ENCODE measurements around the gene ABI1.

The ABI1 gene

DNA sequence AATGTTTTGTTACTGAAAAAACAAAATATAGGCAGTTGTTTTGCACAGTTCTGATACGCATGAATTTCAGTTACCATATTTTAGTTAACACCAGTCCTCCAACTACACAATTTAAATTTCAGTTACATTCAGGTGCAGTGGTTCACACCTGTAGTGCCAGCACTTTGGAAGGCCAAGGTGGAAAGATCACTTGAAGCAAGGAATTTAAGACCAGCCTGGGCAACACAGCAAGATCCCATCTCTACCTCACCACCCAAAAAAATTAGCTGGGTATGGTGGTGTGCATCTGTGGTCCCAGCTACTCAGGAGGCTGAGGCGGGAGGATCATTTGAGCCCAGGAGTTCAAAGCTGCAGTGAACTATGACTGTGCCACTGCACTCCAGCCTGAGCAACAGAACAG, 45.3 kb downstream of the ABI1 start:
- no peak overlapping the region for H3K4me3 ChIP-seq (replicated peaks; ENCODE audit: insufficient read depth, low read length)
- H3K27me3 ChIP-seq (ENCODE audit: insufficient read depth, poor library complexity, severe bottlenecking): no peaks in the 10 kb centered on the region
- TF ChIP-seq SPI1 (IDR thresholded peaks at IDR 0.05; ENCODE audit: borderline replicate concordance, low read depth): no peak
- TF ChIP-seq, protein P1, sequence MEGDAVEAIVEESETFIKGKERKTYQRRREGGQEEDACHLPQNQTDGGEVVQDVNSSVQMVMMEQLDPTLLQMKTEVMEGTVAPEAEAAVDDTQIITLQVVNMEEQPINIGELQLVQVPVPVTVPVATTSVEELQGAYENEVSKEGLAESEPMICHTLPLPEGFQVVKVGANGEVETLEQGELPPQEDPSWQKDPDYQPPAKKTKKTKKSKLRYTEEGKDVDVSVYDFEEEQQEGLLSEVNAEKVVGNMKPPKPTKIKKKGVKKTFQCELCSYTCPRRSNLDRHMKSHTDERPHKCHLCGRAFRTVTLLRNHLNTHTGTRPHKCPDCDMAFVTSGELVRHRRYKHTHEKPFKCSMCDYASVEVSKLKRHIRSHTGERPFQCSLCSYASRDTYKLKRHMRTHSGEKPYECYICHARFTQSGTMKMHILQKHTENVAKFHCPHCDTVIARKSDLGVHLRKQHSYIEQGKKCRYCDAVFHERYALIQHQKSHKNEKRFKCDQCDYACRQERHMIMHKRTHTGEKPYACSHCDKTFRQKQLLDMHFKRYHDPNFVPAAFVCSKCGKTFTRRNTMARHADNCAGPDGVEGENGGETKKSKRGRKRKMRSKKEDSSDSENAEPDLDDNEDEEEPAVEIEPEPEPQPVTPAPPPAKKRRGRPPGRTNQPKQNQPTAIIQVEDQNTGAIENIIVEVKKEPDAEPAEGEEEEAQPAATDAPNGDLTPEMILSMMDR (IDR thresholded peaks at IDR 0.05; ENCODE audit: insufficient read depth, low read length): no peak
- TF ChIP-seq, protein P2, sequence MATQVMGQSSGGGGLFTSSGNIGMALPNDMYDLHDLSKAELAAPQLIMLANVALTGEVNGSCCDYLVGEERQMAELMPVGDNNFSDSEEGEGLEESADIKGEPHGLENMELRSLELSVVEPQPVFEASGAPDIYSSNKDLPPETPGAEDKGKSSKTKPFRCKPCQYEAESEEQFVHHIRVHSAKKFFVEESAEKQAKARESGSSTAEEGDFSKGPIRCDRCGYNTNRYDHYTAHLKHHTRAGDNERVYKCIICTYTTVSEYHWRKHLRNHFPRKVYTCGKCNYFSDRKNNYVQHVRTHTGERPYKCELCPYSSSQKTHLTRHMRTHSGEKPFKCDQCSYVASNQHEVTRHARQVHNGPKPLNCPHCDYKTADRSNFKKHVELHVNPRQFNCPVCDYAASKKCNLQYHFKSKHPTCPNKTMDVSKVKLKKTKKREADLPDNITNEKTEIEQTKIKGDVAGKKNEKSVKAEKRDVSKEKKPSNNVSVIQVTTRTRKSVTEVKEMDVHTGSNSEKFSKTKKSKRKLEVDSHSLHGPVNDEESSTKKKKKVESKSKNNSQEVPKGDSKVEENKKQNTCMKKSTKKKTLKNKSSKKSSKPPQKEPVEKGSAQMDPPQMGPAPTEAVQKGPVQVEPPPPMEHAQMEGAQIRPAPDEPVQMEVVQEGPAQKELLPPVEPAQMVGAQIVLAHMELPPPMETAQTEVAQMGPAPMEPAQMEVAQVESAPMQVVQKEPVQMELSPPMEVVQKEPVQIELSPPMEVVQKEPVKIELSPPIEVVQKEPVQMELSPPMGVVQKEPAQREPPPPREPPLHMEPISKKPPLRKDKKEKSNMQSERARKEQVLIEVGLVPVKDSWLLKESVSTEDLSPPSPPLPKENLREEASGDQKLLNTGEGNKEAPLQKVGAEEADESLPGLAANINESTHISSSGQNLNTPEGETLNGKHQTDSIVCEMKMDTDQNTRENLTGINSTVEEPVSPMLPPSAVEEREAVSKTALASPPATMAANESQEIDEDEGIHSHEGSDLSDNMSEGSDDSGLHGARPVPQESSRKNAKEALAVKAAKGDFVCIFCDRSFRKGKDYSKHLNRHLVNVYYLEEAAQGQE (IDR thresholded peaks at IDR 0.05; ENCODE audit: insufficient replicate concordance, low read depth): no peak
- no peak for TF ChIP-seq GABPA (IDR thresholded peaks at IDR 0.05; ENCODE audit: low read depth)
- H3K27ac ChIP-seq (replicated peaks): no peak overlapping the region
- DNase-seq (ENCODE audit: low read depth in 1 of 2, low spot score in 1 of 2): no peak

DNA sequence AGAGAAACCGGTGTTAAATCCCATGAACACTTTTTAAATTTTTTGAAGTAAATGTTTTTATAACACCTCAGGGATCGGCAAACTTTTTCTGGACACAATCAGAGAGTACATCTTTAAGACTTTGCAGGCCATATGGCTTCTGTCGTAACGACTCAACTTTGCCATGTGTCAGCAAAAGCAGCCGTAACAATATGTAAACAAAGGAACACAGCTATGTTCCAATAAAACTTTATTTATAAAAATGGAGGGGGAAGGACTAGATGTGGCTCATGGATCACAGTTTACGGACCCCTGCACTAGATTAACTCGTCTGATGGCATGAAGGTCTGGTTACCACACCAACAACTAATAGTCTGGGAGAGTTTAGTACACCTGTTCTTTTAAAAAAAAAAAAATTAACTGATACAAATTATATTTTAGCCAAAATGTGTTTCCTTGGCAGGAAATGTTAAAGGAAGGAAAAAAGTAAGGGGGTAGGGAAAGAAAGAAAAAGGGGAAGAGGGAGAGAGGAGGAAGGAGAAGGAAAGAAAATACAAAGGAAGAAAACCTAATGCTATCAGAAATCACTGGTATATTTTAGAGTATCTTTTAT, 50.2 kb downstream of the ABI1 start:
- Histone ChIP-seq H3K27me3 (ENCODE audit: insufficient read depth, poor library complexity, severe bottlenecking) (no peaks in the 10 kb centered on the region), H3K4me3 (replicated peaks; ENCODE audit: insufficient read depth, low read length) (no peak overlapping the region), H3K27ac (replicated peaks) (no peak overlapping the region)
- TF ChIP-seq GABPA (IDR thresholded peaks at IDR 0.05; ENCODE audit: low read depth): no peak
- TF ChIP-seq, protein P1 (IDR thresholded peaks at IDR 0.05; ENCODE audit: insufficient read depth, low read length): no peak
- TF ChIP-seq, protein P2 (IDR thresholded peaks at IDR 0.05; ENCODE audit: insufficient replicate concordance, low read depth): no peak
- DNase-seq (ENCODE audit: low read depth in 1 of 2, low spot score in 1 of 2): no peak

DNA sequence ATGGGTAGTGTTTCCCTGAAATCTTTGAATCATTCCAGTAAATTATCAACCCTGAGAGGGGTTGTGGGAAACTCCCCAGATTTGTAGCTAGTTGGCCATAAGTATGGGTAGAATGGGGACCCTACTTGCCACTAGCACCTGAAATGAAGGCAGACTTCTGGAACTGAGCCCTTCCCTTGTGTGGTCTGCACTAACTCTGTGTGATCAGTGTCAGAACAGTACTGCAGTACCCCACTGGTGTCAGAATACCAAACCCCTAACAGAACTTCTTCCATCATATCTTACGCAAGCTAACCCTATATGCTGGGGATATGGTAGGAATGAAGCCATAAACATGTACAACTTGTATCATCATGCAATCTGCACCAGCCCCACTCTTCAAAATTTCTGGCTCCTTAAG, 50.8 kb downstream of the ABI1 start:
- H3K27ac ChIP-seq (replicated peaks): no peak overlapping the region
- no peak for TF ChIP-seq SPI1 (IDR thresholded peaks at IDR 0.05; ENCODE audit: borderline replicate concordance, low read depth)
- no peak for TF ChIP-seq GABPA (IDR thresholded peaks at IDR 0.05; ENCODE audit: low read depth)
- TF ChIP-seq, protein P1 (IDR thresholded peaks at IDR 0.05; ENCODE audit: insufficient read depth, low read length): no peak
- TF ChIP-seq POLR2AphosphoS5 (IDR thresholded peaks at IDR 0.05; ENCODE audit: low read depth): no peak
- TF ChIP-seq, protein P2 (IDR thresholded peaks at IDR 0.05; ENCODE audit: insufficient replicate concordance, low read depth): no peak
- H3K27me3 ChIP-seq (ENCODE audit: insufficient read depth, poor library complexity, severe bottlenecking): no peaks in the 10 kb centered on the region
- DNase-seq (ENCODE audit: low read depth in 1 of 2, low spot score in 1 of 2): no peak
- H3K4me3 ChIP-seq (replicated peaks; ENCODE audit: insufficient read depth, low read length): no peak overlapping the region

All from HL-60 (cell line).